Dermis blood vessel endothelial cell (primary cell): Measurements from ENCODE around the gene NRF1. TPM values are rescaled to one million over a fixed set of nuclear protein-coding genes. Genes with fewer than 3 reads are reported as not detected.
"Not testable (repeated sequence)": the region's sequence is repeated elsewhere in the genome, so short reads cannot be mapped to it uniquely, and the experiment has no call there.

Source experiments
- DNase-seq: peaks from one replicate; pipeline ENCODE4 v3.0.0; 2010
- total RNA-seq: library from RNA; depleted of rRNA; stranded (reverse); fragments of >200 nt; gene quantifications from 2 replicates; pipeline ENCODE4 v1.2.3, GENCODE V29; 2014

The NRF1 gene
- total RNA-seq, 1 donor from 2014 or later = 18.9 TPM

DNA sequence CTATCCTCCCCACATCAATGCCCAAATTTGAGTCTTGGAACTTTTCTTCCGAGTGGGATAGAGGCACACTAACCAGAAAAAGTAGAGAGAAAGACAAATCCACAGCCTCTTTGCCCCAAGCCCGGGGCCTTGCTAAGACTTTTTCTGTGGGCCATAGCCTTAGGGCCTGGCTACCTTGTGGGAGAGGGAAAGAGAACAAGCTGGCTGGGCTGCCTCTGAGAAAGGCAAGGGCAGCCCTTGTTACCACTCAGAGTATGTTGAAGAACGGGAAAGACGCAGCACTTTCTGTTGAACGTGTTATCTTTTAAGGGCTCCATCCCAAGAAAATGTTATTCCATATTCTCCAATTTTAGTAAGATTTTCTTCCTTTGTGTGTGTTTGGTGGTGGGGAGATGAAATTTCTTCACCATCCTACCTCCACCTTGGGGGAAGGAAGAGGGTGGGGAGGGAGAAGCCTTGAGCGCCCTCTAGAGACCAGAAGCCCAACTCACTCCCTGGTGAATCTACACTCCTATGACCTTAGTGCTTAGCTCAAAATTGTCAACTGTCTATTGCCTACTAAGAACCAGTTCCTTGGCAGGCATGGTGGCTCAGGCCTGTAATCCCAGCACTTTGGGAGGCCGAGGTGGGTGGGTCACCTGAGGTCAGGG is 3.9 kb upstream of the NRF1 start:
- peak; percentile 64 for DNase-seq

DNA sequence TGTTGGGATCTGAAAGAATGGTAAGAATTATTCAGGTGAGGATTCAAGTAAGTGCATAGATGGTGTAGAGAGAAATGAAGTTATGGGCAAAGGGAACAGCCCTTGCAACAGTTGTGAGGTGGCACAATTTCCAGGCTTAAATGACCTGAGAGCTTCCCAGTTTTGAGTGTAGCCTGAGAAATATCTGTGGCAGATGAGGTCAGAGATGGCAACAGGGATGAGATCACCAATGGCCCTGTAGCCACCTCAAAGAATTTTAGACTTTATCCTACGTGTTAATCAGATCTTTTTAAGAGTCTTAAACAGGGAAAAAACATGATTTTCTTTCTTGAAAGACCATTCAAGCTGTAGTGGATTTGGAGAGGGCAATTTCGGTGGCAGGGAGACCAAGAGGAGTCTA is 1.9 kb upstream of the NRF1 start:
- no peak for DNase-seq

- no peak for DNase-seq
Measured at GRCh38 chr7:129610709-129611245, 743 bp upstream of the NRF1 start.

GRCh38 chr7:129612112-129613015 is 844 bp downstream of the NRF1 start:
- peak; percentile 74 for DNase-seq

- no peak for DNase-seq
Measured at GRCh38 chr7:129613016-129613337, 1.5 kb downstream of the NRF1 start.

DNA sequence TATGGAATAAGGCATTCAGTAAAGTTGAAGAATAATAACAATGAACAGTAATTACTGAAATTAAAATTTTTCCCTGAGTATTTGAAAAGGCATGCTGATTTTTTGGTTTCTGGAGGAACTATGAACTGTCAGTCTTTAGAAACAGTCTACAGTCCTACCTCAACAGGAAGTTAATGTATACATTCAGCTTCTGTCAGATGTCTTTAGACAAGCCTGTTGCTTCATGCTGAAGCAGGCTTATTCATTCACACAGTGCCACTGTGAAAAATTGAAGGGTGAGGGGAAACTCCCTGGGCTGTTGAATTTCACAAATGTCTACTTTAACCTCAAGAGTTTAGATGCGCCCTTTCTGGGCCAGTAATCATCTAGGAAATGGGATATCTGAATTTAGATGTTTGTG is 3.5 kb downstream of the NRF1 start:
- no peak for DNase-seq

GRCh38 chr7:129616530-129616929 is 5.0 kb downstream of the NRF1 start:
- no peak for DNase-seq

DNA sequence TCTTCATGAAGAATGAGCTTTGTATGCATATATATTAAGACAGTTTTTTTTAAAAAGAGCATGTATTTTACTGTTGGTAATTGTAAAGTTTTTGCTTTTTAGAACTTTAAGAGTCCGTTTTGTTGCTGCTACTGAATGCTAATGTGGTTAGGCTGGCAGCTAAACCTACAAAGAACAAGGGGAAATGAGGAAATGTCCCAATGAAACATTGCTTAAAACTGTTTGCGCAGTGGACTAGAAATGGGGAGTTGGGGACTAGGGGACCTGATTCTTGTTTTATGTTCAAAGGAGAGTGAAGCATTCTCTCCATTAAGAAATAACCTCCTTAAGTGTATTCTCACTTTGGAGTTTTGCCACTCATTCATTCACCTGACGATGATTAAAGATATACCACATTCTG is 5.7 kb downstream of the NRF1 start:
- DNase-seq = no peak

- DNase-seq = no peak
Measured at GRCh38 chr7:129617652-129618051, 6.1 kb downstream of the NRF1 start.

DNA sequence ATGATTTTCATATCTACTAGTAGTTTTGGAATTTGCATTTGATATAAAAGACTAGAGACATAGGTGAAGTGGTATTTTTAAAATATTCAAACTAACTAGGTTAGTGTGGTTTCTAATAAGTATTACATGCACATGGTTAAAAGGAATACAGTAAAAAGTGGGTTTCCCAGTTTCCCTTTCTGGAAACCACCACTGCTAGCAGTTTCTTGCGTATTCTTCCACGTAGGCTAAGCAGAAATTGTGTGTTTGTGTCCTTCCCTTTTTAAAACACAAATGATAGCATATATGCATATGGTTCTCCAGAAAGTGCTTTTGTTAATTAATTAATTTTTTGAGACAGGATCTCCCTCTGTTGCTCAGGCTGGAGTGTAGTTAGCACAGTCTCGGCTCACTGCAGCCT is 15.4 kb downstream of the NRF1 start:
- DNase-seq = no peak

- no peak for DNase-seq
Measured at GRCh38 chr7:129630341-129630740, 18.8 kb downstream of the NRF1 start.

- no peak for DNase-seq
Measured at GRCh38 chr7:129634361-129635034, 23.0 kb downstream of the NRF1 start.

- peak; percentile 86 for DNase-seq
Measured at GRCh38 chr7:129635300-129636029, 23.9 kb downstream of the NRF1 start.

- not testable (repeated sequence) for DNase-seq
Measured at GRCh38 chr7:129636030-129636550, 24.6 kb downstream of the NRF1 start.

DNA sequence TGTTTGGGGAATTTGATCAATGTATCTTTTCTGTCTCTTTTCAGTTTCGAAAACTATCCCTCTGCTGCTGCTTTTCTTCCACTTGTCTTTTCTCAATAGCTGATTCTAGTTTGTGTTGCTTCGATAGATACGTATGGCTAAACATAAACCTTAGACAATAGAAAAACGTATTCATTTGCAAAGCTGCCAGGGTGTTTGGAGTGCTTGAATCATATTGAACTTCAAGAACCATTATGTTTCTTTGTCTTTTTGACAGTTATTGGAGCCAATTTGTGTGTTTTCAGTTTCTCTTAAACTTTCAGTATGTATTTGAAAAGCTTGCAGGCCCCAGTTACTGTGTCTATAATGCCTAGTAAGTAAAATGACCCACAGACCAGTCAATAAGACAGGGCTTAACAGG is 25.1 kb downstream of the NRF1 start:
- DNase-seq = no peak

DNA sequence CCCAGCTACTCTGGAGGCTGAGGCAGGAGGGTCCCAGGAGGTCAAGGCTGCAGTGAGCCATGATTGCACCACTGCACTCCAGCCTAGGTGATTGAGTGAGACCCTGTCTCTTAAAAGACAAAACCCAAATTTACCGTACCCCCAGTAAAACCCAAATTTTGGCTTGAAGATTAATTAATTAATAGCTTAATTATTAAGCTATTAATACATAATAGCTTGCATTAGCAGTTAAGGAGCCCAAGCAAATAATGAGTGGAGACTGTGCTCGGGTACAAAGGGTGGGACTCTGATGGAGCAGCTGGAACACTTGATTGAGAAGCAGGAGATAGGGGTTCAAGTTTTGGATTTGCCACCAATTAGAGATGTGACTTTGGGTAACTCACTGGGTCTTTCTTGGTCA is 28.9 kb downstream of the NRF1 start:
- no peak for DNase-seq

- DNase-seq = no peak
Measured at GRCh38 chr7:129642871-129643549, 31.5 kb downstream of the NRF1 start.

GRCh38 chr7:129643550-129644170 is 32.1 kb downstream of the NRF1 start:
- peak; percentile 69 for DNase-seq

GRCh38 chr7:129644634-129645230 is 33.2 kb downstream of the NRF1 start:
- peak; percentile 71 for DNase-seq

DNA sequence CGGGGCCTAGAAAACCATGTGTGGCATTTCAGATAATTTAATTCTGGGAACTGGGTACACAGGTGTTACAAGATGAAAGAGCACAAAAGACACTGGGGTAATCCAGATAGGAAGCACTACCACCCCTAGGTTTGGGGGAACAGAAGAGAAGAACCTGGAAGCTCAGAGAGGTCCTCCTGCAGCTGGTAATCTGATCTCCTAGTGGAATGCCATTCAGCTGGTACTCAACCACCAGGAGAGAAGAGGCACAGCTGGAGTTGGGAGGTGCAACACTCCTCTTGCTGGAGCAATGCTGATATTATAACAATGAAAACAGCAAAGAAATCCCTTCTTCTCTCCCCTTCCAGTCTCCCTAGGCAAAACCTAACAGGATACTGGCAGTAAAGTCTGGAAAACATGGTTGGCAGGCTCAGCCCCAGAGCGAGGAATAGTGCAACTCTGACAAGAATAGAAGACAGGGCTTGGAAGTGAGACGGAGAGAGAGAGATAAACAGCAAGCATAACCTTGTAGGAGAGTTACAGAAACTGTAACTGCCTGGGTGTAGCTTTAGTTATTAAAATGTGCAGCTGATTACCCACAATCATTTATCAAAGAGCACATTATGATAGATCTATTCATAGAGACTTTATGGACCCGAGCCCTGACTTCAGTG is 35.0 kb downstream of the NRF1 start:
- DNase-seq = no peak
